ENCODE measurements around the gene RAD51AP1. TPM values are rescaled to one million over a fixed set of nuclear protein-coding genes. Genes with fewer than 3 reads are reported as not detected.
"Not testable (repeated sequence)": the region's sequence is repeated elsewhere in the genome, so short reads cannot be mapped to it uniquely, and the experiment has no call there.

Gene RAD51AP1
- total RNA-seq, 4 donors from 2014 or later = 0.67 to 10.2 (median 3.1) TPM

- TF ChIP-seq CTCF (IDR thresholded peaks at IDR 0.05) (no peak), POLR2A (IDR thresholded peaks at IDR 0.05) (no peak)
- Histone ChIP-seq H3K27me3 (no peaks in the 10 kb centered on the region), H3K27ac (no peak overlapping the region), H3K9me3 (no peaks in the 10 kb centered on the region), H3K4me3 (replicated peaks in 1 of 3) (no peak overlapping the region), H3K36me3 (peaks cover 0 to 13% of the 10 kb centered on the region in 2 donors), H3K4me1 (no peaks in the 10 kb centered on the region)
- intact Hi-C loops (cut with DNase I) = no loop called here
- no peak for DNase-seq
- 91 to 93% methylated on average over 5 of the region's 5 CpGs for whole genome bisulfite sequencing, 2 donors
Measured at GRCh38 chr12:4518106-4518728, 20.5 kb upstream of the RAD51AP1 start.

- H3K36me3 ChIP-seq = peaks cover 0 to 19% of the 10 kb centered on the region in 2 donors
- intact Hi-C loops (cut with DNase I); H3K27me3 ChIP-seq; DNase-seq; H3K4me1 ChIP-seq; H3K9me3 ChIP-seq; H3K4me3 ChIP-seq (replicated peaks in 1 of 3); H3K27ac ChIP-seq: not testable (repeated sequence)
- 97% methylated on average over 7 of the region's 7 CpGs for WGBS, 2 donors
Measured at GRCh38 chr12:4523443-4523842, 15.2 kb upstream of the RAD51AP1 start.

- TF ChIP-seq POLR2A (IDR thresholded peaks at IDR 0.05) = no peak
- peak in 4 of 6 experiments; percentile 10 to 63 (median 39) for TF ChIP-seq CTCF (IDR thresholded peaks at IDR 0.05)
- intact Hi-C loops (cut with DNase I) = no loop called here
- 96 to 97% methylated on average over 2 of the region's 2 CpGs for WGBS, 2 donors
- Histone ChIP-seq H3K4me3 (replicated peaks in 1 of 3) (no peak overlapping the region), H3K36me3 (peaks cover 4 to 22% of the 10 kb centered on the region in 2 donors), H3K27me3 (no peaks in the 10 kb centered on the region), H3K27ac (no peak overlapping the region), H3K4me1 (no peaks in the 10 kb centered on the region), H3K9me3 (no peaks in the 10 kb centered on the region)
- no peak for DNase-seq
Measured at GRCh38 chr12:4526923-4527546, 11.7 kb upstream of the RAD51AP1 start.

GRCh38 chr12:4530160-4530559, 8.5 kb upstream of the RAD51AP1 start:
- 84 to 89% methylated on average over 1 of the region's 1 CpG for WGBS, 2 donors
- DNase-seq = no peak
- Histone ChIP-seq H3K36me3 (peaks cover 11 to 17% of the 10 kb centered on the region in 2 donors), H3K27me3 (no peaks in the 10 kb centered on the region), H3K27ac (no peak overlapping the region), H3K4me3 (replicated peaks in 1 of 3) (no peak overlapping the region), H3K4me1 (no peaks in the 10 kb centered on the region), H3K9me3 (no peaks in the 10 kb centered on the region)
- TF ChIP-seq CTCF (IDR thresholded peaks at IDR 0.05) (no peak), POLR2A (IDR thresholded peaks at IDR 0.05) (no peak)
- intact Hi-C loops (cut with DNase I) = no loop called here

GRCh38 chr12:4530982-4531586, 7.6 kb upstream of the RAD51AP1 start:
- Histone ChIP-seq H3K27me3 (no peaks in the 10 kb centered on the region), H3K36me3 (peaks cover 11 to 17% of the 10 kb centered on the region in 2 donors), H3K9me3 (no peaks in the 10 kb centered on the region), H3K4me1 (no peaks in the 10 kb centered on the region), H3K27ac (no peak overlapping the region), H3K4me3 (replicated peaks in 1 of 3) (no peak overlapping the region)
- intact Hi-C loops (cut with DNase I) = no loop called here
- WGBS, 2 donors = 85 to 91% methylated on average over 6 of the region's 6 CpGs
- no peak for DNase-seq
- TF ChIP-seq CTCF (IDR thresholded peaks at IDR 0.05) (no peak), POLR2A (IDR thresholded peaks at IDR 0.05) (no peak)
